Measurements from ENCODE around the gene ENDOV.

ENDOV gene

GRCh38 chr17:80480248-80480647 is 65.3 kb downstream of the ENDOV start:
- no peak for DNase-seq

GRCh38 chr17:80481284-80482057 is 66.5 kb downstream of the ENDOV start:
- DNase-seq = peak in 1 of 58 donors; percentile 41

GRCh38 chr17:80482058-80482318 is 67.0 kb downstream of the ENDOV start:
- no peak for DNase-seq

- no peak for DNase-seq
Measured at GRCh38 chr17:80482555-80483308, 67.8 kb downstream of the ENDOV start.

GRCh38 chr17:80485846-80486245 is 70.9 kb downstream of the ENDOV start:
- DNase-seq = no peak

- no peak for DNase-seq
Measured at GRCh38 chr17:80486692-80487091, 71.7 kb downstream of the ENDOV start.

GRCh38 chr17:80487511-80487910 is 72.5 kb downstream of the ENDOV start:
- DNase-seq = no peak
